ENCODE results near the gene KLRB1. TPM values are rescaled to one million over a fixed set of nuclear protein-coding genes. Genes with fewer than 3 reads are reported as not detected.
"Not testable (repeated sequence)": the region's sequence is repeated elsewhere in the genome, so short reads cannot be mapped to it uniquely, and the experiment has no call there.

KLRB1 gene
- polyA plus RNA-seq, 1 donor from 2014 or later = 5.7 TPM

DNA sequence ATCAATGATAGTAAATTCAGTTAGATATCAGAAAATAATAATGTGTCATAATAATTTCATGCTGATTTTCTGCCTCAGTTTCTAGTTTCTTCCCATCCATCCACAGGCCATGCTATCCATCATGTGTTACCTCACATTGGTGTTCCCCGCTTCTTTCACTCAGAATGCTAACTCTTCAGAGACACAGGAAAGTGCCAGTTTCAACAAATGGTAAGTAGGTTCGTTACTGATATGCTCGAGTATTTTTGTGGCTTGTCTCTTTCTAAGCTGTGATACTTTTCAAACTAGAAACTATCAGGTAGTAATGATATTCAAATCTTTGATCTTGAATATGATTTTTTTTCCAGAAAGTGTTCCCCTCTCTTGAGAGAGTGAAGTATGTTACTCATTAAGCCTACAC lies 1.5 kb downstream of the KLRB1 start:
- Mint-ChIP-seq H3K4me3 (peak overlapping the region in 2 of 4 donors; percentile 25 to 59), H3K27me3 (no peaks in the 10 kb centered on the region), H3K9me3 (no peaks in the 10 kb centered on the region), H3K36me3 (peaks cover 6% of the 10 kb centered on the region), H3K4me1 (peaks cover 0 to 2% (median 0%) of the 10 kb centered on the region in 3 donors), H3K27ac (peak overlapping the region in 1 of 3 donors; percentile 47)

DNA sequence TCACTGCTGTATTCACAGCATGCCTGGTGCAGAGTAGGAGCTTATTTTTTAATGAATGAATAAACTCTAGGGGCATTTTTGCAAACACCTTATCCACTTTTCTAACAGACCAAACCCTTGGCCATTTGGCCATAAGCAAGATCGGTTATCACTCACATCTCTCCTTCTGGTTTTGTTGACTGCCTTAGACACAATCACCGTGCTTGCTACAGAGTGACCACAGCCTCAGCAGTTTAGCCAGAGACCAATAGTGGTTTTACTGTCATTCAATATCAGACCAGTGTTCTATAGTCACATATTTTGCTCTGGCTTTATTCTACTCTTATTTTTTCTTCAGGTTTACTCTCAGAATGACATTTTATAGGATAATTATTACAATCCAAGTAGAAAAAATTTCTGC lies 2.2 kb downstream of the KLRB1 start:
- H3K4me1 Mint-ChIP-seq = peaks cover 0 to 2% (median 0%) of the 10 kb centered on the region in 3 donors
- peak overlapping the region in 1 of 3 donors; percentile 47 for H3K27ac Mint-ChIP-seq
- no peaks in the 10 kb centered on the region for H3K27me3 Mint-ChIP-seq
- H3K36me3 Mint-ChIP-seq = peaks cover 6% of the 10 kb centered on the region
- peak overlapping the region in 1 of 4 donors; percentile 20 for H3K4me3 Mint-ChIP-seq
- H3K9me3 Mint-ChIP-seq = no peaks in the 10 kb centered on the region

DNA sequence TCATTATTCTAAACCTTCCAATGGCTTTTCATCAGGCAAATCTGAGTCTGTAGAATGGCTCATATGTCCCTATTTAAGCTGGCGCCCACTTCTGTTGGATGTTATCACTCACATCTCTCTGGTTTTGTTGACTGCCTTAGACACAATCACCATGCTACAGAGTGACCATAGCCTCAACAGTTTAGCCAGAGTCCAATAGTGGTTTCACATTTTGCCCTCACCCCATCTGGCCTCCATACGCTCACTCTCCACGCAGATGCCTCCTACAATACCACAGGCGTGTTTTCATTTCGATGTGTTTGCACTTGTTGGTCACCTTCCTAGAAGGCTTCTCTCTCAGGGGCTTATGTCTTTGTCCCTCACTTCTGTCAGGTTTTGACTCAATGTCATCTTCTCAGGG lies 3.4 kb downstream of the KLRB1 start:
- Mint-ChIP-seq H3K27me3 (no peaks in the 10 kb centered on the region), H3K27ac (no peak overlapping the region), H3K4me3 (no peak overlapping the region), H3K36me3 (peaks cover 4% of the 10 kb centered on the region), H3K4me1 (no peaks in the 10 kb centered on the region), H3K9me3 (no peaks in the 10 kb centered on the region)

DNA sequence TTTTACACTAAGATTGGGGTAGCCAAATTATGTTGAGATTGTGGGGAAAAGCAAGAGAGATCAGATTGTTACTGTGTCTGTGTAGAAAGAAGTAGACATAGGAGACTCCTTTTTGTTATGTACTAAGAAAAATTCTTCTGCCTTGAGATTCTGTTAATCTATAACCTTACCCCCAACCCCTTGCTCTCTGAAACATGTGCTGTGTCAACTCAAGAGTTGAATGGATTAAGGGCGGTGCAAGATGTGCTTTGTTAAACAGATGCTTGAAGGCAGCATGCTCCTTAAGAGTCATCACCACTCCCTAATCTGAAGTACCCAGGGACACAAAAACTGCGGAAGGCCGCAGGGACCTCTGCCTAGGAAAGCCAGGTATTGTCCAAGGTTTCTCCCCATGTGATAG lies 7.3 kb downstream of the KLRB1 start:
- not testable (repeated sequence) for H3K9me3 Mint-ChIP-seq, H3K27me3 Mint-ChIP-seq, H3K36me3 Mint-ChIP-seq, H3K4me3 Mint-ChIP-seq, H3K27ac Mint-ChIP-seq, H3K4me1 Mint-ChIP-seq

DNA sequence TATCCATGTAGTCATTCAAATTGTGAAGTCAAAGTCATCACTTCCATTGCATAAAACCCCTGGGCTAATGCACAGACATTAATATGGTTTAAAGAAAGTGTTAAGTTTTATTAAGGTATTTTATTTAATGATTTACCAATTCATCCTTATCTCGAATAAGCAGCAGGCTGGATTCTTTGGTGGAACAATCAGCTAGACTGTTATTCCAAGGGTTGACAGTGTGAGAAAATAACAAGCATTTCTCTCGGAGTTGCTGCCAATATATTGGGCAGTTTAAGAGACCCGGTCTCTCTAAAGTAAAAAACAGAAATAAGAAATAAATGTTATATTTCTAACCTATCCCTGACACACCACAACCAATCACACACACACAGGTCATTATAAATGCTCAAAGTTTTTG lies 9.4 kb downstream of the KLRB1 start:
- H3K4me3 Mint-ChIP-seq = no peak overlapping the region
- peaks cover 5% of the 10 kb centered on the region for H3K36me3 Mint-ChIP-seq
- no peak overlapping the region for H3K27ac Mint-ChIP-seq
- no peaks in the 10 kb centered on the region for H3K27me3 Mint-ChIP-seq
- no peaks in the 10 kb centered on the region for H3K4me1 Mint-ChIP-seq
- no peaks in the 10 kb centered on the region for H3K9me3 Mint-ChIP-seq

DNA sequence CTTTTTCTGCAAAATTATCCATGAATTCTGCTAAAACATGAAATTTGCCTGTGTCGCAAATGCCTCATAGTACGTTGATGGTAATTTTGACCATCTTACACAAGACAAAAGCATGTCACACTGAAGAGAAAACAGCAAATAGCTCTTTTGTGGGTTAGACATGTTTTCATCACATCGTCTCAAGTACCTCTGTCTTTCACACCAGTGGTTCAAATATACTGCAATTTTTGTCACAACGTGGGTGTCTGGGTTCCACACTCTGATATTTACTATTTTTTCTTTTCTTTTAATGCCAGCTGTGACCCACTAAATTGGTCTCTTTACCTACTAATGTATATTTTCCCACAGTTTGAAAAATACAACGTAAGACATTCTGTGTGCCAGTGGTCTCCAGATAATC lies 10.4 kb downstream of the KLRB1 start:
- Mint-ChIP-seq H3K36me3 (peaks cover 5% of the 10 kb centered on the region), H3K9me3 (no peaks in the 10 kb centered on the region)

DNA sequence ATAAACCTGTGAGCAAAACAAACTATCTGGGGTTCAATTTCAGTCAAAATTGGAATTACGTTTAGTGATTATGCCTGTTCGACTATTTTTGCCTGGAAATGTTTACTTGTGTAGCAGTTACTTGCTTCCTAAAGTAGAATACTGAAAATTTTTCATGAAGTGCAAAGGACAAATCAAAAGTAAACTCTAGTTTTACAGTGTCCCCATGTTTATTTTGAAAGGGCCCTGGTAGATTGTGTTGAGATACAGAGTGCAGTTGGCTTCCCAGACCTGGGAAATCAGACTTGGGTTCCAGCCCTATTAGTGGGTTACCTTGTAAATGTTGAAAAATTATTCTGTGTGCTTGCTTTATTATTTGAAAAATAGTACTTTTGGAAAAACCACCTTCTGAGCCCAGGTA lies 17.3 kb downstream of the KLRB1 start:
- no peak overlapping the region for H3K27ac Mint-ChIP-seq

More for the DNA sequence above, 10.4 kb downstream of the KLRB1 start:
- no peak overlapping the region for H3K4me3 Mint-ChIP-seq
- H3K27me3 Mint-ChIP-seq = no peaks in the 10 kb centered on the region
- no peaks in the 10 kb centered on the region for H3K4me1 Mint-ChIP-seq
- H3K27ac Mint-ChIP-seq = no peak overlapping the region

DNA sequence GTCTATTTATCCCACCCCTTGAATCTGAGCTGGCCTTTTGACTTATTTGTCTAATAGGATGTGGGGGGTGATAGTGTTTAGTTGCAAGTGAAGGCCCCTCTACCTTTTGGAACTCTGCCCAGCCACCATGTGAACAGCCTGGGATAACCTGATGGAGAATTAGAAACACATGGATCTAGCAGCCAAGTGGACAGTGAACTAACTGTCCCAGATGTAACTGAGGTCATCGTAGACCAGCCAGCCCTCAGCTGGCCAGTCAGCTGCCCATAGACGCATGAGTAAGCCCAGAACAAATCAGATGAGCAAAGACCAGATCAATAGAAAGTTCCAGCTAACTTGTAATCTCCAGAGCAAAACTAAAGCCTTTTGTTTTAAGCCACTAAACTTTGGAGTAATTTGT lies 19.0 kb downstream of the KLRB1 start:
- H3K9me3 Mint-ChIP-seq = no peaks in the 10 kb centered on the region
- H3K27me3 Mint-ChIP-seq = no peaks in the 10 kb centered on the region
- no peak overlapping the region for H3K27ac Mint-ChIP-seq
- no peak overlapping the region for H3K4me3 Mint-ChIP-seq
- peaks cover 3% of the 10 kb centered on the region for H3K36me3 Mint-ChIP-seq
- H3K4me1 Mint-ChIP-seq = no peaks in the 10 kb centered on the region

More for the DNA sequence above, 17.3 kb downstream of the KLRB1 start:
- no peaks in the 10 kb centered on the region for H3K9me3 Mint-ChIP-seq
- H3K27me3 Mint-ChIP-seq = no peaks in the 10 kb centered on the region
- H3K4me3 Mint-ChIP-seq = no peak overlapping the region
- no peaks in the 10 kb centered on the region for H3K4me1 Mint-ChIP-seq
- peaks cover 3% of the 10 kb centered on the region for H3K36me3 Mint-ChIP-seq

DNA sequence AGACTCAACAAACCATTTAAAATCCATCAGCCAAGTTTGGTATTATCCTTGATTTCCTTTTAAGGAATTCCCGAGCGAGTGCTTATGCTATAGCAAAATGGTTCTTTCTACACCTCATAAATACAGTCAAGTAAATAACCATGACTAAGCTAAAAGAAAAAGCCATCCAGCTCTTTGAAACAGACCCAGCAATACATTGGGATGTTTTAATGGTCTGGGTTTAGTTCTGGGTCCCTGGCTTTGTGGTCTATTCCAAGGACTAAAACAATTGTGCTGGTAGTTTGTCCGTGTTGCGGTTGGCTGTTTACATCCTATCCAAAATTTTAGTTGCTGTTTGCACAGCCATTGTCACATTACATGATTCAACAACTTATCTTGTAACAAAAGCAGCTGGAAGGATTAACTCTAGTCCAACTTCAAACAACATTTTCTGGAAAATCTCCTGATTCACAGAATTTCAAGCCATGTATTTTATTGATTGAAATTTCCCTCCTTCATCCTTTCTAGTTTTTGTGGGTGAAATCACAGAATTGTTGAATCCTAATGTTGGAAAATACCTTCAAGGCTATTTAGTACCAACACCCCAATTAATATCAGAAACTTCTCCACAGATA lies 19.6 kb downstream of the KLRB1 start:
- no peak overlapping the region for H3K27ac Mint-ChIP-seq
- no peaks in the 10 kb centered on the region for H3K27me3 Mint-ChIP-seq
- H3K36me3 Mint-ChIP-seq = peaks cover 3% of the 10 kb centered on the region
- H3K4me1 Mint-ChIP-seq = no peaks in the 10 kb centered on the region
- H3K4me3 Mint-ChIP-seq = no peak overlapping the region
- no peaks in the 10 kb centered on the region for H3K9me3 Mint-ChIP-seq

DNA sequence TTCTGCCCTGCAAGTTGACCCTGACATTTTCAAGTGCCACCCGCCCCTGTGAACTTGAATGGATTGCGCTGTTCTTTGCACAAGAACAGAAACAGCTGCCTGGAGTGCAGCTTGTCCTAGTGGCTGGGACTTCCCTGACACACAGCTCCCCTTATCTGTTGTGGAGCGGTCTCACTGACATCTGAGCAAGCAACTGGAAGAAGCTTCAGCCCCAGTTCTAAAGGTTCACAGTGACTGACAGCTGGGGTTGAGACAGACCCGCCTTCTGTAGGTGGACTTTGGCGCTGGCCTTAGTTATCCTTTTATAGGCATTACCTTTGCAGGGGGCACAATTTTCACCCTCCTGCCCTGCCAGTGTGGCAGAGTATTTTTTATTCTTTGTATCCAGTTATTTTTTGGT lies 30.0 kb downstream of the KLRB1 start:
- not testable (repeated sequence) for H3K27ac Mint-ChIP-seq, H3K4me3 Mint-ChIP-seq, H3K9me3 Mint-ChIP-seq, H3K4me1 Mint-ChIP-seq, H3K27me3 Mint-ChIP-seq, H3K36me3 Mint-ChIP-seq

DNA sequence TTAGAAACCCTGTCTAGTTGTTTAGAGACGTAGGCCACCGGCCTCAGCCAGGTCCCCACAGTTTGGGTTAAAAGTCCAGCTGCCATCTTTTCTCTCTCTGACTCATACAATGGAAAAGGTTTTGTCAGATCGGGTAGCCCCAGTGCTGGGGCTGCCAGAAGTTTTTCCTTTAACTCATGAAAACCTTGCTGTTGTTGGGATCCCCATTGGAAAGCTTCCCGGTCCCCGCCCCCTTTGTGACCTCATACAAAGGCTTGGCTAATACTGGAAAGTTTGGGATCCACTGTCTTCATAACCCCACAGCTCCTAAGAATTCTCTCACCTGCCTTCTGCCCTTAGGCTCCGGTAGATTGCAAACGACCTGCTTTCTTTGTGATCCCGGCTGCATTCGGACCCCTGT lies 40.6 kb downstream of the KLRB1 start:
- not testable (repeated sequence) for H3K36me3 Mint-ChIP-seq, H3K27me3 Mint-ChIP-seq, H3K4me3 Mint-ChIP-seq, H3K9me3 Mint-ChIP-seq, H3K27ac Mint-ChIP-seq, H3K4me1 Mint-ChIP-seq

DNA sequence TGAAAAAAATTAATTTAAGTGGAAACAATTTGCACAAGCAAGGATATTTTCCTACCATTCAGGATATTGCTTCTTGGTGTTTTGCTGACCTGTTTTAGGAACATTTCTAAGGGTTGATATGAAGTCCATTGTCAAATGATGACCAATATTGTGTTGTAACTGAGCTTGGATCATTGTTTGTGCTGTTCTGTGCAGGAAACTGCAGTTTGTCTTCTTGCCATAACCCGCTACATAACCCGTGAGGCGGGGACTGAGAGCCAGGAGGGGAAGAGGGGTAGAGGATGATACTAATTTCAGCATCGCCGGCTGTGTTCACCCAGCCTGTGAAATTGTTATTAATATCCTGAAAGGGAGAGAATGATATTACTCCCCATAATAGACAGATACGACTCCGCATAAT lies 41.6 kb downstream of the KLRB1 start:
- H3K9me3 Mint-ChIP-seq, H3K27ac Mint-ChIP-seq: not testable (repeated sequence)

DNA sequence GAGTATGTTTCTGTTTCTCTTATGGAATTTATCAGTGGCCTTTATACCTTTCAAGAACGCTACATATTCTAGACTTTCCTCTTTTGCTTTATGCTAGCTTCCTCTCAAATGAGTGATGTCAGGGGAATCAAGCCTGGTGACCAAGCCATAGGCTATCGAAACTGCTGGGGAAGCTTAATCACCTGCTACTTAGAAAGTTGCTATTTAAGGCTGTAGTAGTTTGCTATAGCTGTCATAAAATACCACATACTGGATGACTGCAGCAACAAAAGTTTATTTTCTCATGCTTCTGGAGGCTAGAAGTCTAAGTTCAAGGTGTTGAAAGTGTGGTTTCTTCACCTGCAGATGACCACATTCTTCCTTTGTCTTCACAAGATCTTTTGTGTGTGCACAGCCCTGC lies 43.3 kb downstream of the KLRB1 start:
- H3K27me3 Mint-ChIP-seq, H3K9me3 Mint-ChIP-seq, H3K4me1 Mint-ChIP-seq, H3K27ac Mint-ChIP-seq, H3K36me3 Mint-ChIP-seq: not testable (repeated sequence)
- peak overlapping the region in 1 of 4 donors; percentile 3 for H3K4me3 Mint-ChIP-seq

More for the DNA sequence above, 41.6 kb downstream of the KLRB1 start:
- H3K36me3 Mint-ChIP-seq, H3K4me1 Mint-ChIP-seq, H3K4me3 Mint-ChIP-seq, H3K27me3 Mint-ChIP-seq: not testable (repeated sequence)

DNA sequence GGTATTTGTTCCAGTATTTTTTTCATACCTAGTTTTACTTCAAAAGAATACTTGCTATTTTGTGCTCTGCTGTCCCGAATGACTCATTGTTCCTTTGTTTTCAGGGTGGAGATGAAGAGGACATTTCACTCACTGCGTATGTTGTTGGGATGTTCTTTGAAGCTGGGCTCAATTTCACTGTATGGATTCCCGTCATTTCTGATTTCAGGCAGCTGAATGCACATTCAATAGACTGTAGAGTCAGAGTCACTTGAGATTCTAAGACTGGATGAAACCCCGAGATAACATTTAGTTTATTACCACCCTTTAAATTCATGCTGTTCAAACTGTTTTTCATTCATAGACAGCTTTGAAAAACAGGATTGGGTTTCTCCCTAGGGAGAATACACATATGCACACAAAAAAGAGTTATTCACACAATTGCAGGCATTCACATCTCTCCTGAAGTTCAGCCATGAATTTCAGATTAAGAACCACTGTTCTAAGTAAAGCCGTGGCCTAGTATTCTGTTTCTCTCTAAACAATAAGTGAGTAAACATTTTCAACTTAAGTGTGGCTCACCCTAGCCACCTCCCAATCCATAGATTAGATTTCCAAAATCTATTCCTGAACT lies 44.8 kb downstream of the KLRB1 start:
- not testable (repeated sequence) for H3K4me3 Mint-ChIP-seq, H3K4me1 Mint-ChIP-seq, H3K27me3 Mint-ChIP-seq, H3K9me3 Mint-ChIP-seq, H3K27ac Mint-ChIP-seq, H3K36me3 Mint-ChIP-seq

DNA sequence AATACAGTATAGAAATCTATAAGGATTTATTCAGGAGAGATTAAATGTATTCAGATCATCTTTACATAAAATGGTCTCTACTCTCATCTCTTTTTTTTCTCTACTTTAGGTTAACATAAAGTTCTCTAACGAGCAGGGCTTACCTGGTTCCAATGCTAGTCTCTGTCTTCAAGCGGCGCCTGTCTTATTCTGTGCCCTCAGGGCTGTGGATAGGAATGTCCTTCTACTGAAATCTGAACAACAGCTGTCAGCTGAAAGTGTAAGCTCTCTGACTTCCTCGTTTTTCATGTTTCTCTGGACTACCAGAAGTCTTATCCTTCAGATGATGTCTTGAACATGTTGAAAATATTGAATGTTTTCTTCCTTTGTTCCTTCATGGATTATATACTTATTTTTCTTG lies 62.2 kb downstream of the KLRB1 start:
- not testable (repeated sequence) for H3K36me3 Mint-ChIP-seq, H3K27ac Mint-ChIP-seq, H3K4me3 Mint-ChIP-seq, H3K9me3 Mint-ChIP-seq, H3K4me1 Mint-ChIP-seq, H3K27me3 Mint-ChIP-seq

All from IgD-negative memory B cell (primary cell).